ENCODE measurements around the gene PAX6.

The PAX6 gene

GRCh38 chr11:31799435-31800397 is 11.4 kb downstream of the PAX6 start:
- TF ChIP-seq SPI1 (IDR thresholded peaks at IDR 0.05; ENCODE audit: low read depth, low read length), result no peak
- no peak for TF ChIP-seq PAX5 (IDR thresholded peaks at IDR 0.05; ENCODE audit: insufficient read depth, low read length, severe bottlenecking)
- no peak for TF ChIP-seq POLR2A (IDR thresholded peaks at IDR 0.05; ENCODE audit: low read depth, low read length)
- no peak for TF ChIP-seq TAF1 (IDR thresholded peaks at IDR 0.05; ENCODE audit: low read depth, low read length)
- DNase-seq (ENCODE audit: insufficient read length, low spot score) (no peak), FAIRE-seq (no peak)

DNA sequence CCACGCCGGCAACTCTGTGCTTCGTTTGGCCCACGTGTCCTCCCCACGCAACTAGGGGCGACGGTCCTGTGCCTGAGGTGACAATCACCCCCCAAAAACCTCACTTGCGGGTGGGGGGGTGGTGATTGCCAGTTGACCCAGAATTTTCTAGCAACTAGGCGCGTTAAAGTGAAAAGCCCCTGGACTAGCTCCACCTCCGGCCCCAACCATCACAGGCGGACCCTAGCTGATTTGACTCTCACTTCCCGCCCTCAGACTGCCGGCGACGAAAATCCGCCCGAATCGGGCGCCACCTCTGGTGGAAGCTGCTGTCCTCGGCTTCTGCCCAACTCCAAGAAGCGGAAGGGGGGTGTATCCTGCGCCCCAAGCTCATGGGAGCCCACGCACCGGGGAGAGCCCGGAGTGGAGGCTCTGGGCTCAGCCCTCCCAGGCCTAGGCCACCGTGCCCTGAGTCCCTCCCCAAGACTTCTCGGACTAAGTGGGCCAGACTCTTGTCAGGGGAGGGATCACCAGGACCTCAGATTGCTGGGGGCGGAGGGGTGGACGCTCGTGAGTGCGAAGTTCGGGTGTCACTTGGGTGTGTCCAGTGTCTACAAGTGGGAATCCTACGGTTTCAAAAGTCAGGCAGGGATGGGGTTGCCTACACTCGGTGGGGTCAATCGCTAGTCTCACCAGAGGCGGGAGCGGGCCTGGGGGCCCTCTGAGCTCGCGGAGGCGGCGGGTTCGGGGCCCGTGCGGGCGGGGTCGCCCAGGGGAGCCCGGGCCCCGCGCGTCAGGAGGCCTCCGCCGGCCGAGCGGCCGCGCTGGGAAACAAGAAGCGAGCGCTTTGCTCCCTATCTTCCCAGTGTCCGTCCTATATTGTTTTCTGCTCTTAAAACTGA is 12.3 kb downstream of the PAX6 start:
- FAIRE-seq, result no peak
- TF ChIP-seq SPI1 (IDR thresholded peaks at IDR 0.05; ENCODE audit: low read depth, low read length) (peak; percentile 24; the same call in 1 of the 2 replicates), POLR2A (IDR thresholded peaks at IDR 0.05; ENCODE audit: low read depth, low read length) (no peak)
- no peak for DNase-seq (ENCODE audit: insufficient read length, low spot score)

- FAIRE-seq (no peak), DNase-seq (ENCODE audit: insufficient read length, low spot score) (no peak)
- TF ChIP-seq POLR2AphosphoS5 (IDR thresholded peaks at IDR 0.05; ENCODE audit: low read depth, low read length) (no peak), POLR2A (IDR thresholded peaks at IDR 0.05; ENCODE audit: low read depth, low read length) (no peak), SPI1 (IDR thresholded peaks at IDR 0.05; ENCODE audit: low read depth, low read length) (no peak), TAF1 (IDR thresholded peaks at IDR 0.05; ENCODE audit: low read depth, low read length) (no peak)
Measured at GRCh38 chr11:31798057-31798553, 13.0 kb downstream of the PAX6 start.

- no peak for TF ChIP-seq POLR2A (IDR thresholded peaks at IDR 0.05; ENCODE audit: low read depth, low read length)
- FAIRE-seq (no peak), DNase-seq (ENCODE audit: insufficient read length, low spot score) (no peak)
Measured at GRCh38 chr11:31797190-31798056, 13.7 kb downstream of the PAX6 start.

DNA sequence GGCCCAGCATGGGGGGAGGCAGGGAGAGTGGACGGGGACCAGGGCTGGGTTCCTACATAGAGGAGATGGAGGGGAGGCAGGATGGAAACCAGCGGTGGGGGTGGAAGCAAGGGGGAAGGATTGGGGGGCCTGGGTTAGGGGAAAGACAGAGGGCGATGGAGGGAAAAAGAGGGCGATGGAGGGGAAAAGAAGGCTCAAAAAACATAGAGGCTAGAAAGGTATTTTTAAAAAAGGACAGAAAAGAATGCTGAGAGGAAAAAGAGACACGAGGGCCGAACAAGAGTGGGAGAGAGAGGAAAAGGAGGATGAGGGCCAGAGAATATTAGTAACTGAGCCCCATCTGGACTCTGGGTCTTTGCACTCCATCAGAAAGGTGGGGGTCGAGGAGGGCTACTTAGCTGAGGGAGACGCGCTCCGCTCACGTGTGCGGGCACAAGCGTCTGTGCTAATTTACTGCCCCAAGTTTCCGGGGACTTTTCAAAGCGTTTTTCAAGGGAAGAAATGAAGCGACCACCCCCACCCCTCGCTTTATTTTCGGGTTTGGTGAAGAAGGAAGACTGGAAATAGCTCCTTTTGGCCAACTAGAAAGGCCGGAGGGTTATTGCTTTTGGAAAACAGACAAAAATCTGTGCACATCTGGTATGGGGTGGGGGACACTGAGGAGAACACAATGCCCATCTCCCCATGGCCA is 14.5 kb downstream of the PAX6 start:
- TF ChIP-seq SPI1 (IDR thresholded peaks at IDR 0.05; ENCODE audit: low read depth, low read length) (no peak), TAF1 (IDR thresholded peaks at IDR 0.05; ENCODE audit: low read depth, low read length) (no peak), PAX5 (IDR thresholded peaks at IDR 0.05; ENCODE audit: insufficient read depth, low read length, severe bottlenecking) (no peak), POU2F2 (IDR thresholded peaks at IDR 0.05; ENCODE audit: low read depth, low read length) (no peak), POLR2A (IDR thresholded peaks at IDR 0.05; ENCODE audit: low read depth, low read length) (no peak), POLR2AphosphoS5 (IDR thresholded peaks at IDR 0.05; ENCODE audit: low read depth, low read length) (no peak)
- FAIRE-seq (no peak), DNase-seq (ENCODE audit: insufficient read length, low spot score) (no peak)

- FAIRE-seq (no peak), DNase-seq (ENCODE audit: insufficient read length, low spot score) (no peak)
- no peak for TF ChIP-seq PAX5 (IDR thresholded peaks at IDR 0.05; ENCODE audit: insufficient read depth, low read length, severe bottlenecking)
- no peak for TF ChIP-seq POLR2AphosphoS5 (IDR thresholded peaks at IDR 0.05; ENCODE audit: low read depth, low read length)
- no peak for TF ChIP-seq POU2F2 (IDR thresholded peaks at IDR 0.05; ENCODE audit: low read depth, low read length)
- TF ChIP-seq SPI1 (IDR thresholded peaks at IDR 0.05; ENCODE audit: low read depth, low read length), result no peak
- TF ChIP-seq POLR2A (IDR thresholded peaks at IDR 0.05; ENCODE audit: low read depth, low read length), result no peak
Measured at GRCh38 chr11:31795706-31796498, 15.2 kb downstream of the PAX6 start.

DNA sequence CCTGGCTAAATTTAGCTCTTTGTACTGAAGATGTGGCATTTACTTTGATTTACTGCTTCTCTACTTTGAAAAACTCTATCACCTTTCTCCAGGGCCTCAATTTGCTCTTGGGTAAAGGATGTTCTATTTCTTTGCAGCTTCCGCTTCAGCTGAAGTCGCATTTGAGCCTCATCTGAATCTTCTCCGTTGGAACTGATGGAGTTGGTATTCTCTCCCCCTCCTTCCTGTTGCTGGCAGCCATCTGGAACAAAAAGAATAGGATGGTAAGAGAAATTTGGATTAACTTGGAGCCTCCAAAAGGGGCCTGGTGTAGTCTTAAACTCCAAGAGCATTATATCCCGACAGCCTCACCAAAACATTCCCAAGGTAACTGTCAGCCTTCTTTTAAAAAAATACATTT is 16.6 kb downstream of the PAX6 start:
- FAIRE-seq, result no peak

DNA sequence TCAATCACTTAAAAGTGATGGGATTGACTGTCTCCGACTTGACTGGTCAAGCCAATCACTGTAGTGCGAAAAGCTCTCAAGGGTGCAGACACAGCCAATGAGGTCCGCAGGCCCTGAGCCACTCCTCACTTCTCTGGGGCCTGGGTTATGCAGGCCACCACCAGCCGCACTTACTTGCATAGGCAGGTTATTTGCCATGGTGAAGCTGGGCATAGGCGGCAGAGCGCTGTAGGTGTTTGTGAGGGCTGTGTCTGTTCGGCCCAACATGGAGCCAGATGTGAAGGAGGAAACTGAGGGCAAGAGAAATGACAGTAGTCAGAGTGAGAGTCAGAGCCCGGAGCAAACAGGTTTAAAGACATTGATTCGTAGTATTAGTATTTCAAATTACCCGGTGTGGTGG is 17.9 kb downstream of the PAX6 start:
- no peak for DNase-seq (ENCODE audit: insufficient read length, low spot score)
- no peak for TF ChIP-seq PAX5 (IDR thresholded peaks at IDR 0.05; ENCODE audit: insufficient read depth, low read length, severe bottlenecking)
- no peak for TF ChIP-seq TAF1 (IDR thresholded peaks at IDR 0.05; ENCODE audit: low read depth, low read length)
- TF ChIP-seq POLR2AphosphoS5 (IDR thresholded peaks at IDR 0.05; ENCODE audit: low read depth, low read length), result no peak
- TF ChIP-seq SPI1 (IDR thresholded peaks at IDR 0.05; ENCODE audit: low read depth, low read length), result no peak
- TF ChIP-seq POLR2A (IDR thresholded peaks at IDR 0.05; ENCODE audit: low read depth, low read length), result no peak
- TF ChIP-seq POU2F2 (IDR thresholded peaks at IDR 0.05; ENCODE audit: low read depth, low read length), result no peak
- no peak for FAIRE-seq

More for the DNA sequence above, 16.6 kb downstream of the PAX6 start:
- no peak for TF ChIP-seq POU2F2 (IDR thresholded peaks at IDR 0.05; ENCODE audit: low read depth, low read length)
- no peak for TF ChIP-seq SPI1 (IDR thresholded peaks at IDR 0.05; ENCODE audit: low read depth, low read length)
- TF ChIP-seq POLR2A (IDR thresholded peaks at IDR 0.05; ENCODE audit: low read depth, low read length), result no peak
- TF ChIP-seq POLR2AphosphoS5 (IDR thresholded peaks at IDR 0.05; ENCODE audit: low read depth, low read length), result no peak
- DNase-seq (ENCODE audit: insufficient read length, low spot score), result no peak
